Mesenchymal stem cell (in vitro differentiated cells and primary cell): ENCODE data around the gene GNA12.
A peak's percentile ranks its signal among the peaks of the same experiment; 100 is the strongest.

Experiments used
- DNase-seq: peaks from one replicate; pipeline ENCODE4 v3.0.0-alpha.2; 2013
- H2AFZ ChIP-seq: one replicate; pipeline ENCODE4 v1.6.1; 2013; ENCODE audit warnings: low read depth, mild to moderate bottlenecking, control low read depth, inconsistent platforms, low read length, moderate library complexity
- H2AK5ac ChIP-seq: 2 replicates; pipeline ENCODE4 v1.6.1; 2013; ENCODE audit warnings: low read length, moderate library complexity, mild to moderate bottlenecking, inconsistent platforms; ENCODE audit not compliant: severe bottlenecking
- H2BK120ac ChIP-seq: one replicate; pipeline ENCODE4 v1.6.1; 2013; ENCODE audit warnings: low read depth, mild to moderate bottlenecking, inconsistent platforms, low read length, moderate library complexity
- H2BK12ac ChIP-seq, 2 experiments: one replicate each; pipeline ENCODE4 v1.6.1; 2013; ENCODE audit warnings: inconsistent platforms in 2 of 2, low read length in 2 of 2, mild to moderate bottlenecking in 2 of 2, moderate library complexity in 2 of 2, control low read depth in 1 of 2
- H2BK15ac ChIP-seq: one replicate; pipeline ENCODE4 v1.6.1; 2013; ENCODE audit warnings: mild to moderate bottlenecking, low read depth, inconsistent platforms; ENCODE audit not compliant: poor library complexity, severe bottlenecking
- H2BK5ac ChIP-seq: 2 replicates; pipeline ENCODE4 v1.6.1; 2013; ENCODE audit warnings: low read depth, mild to moderate bottlenecking, low read length, control low read depth, inconsistent platforms; ENCODE audit not compliant: poor library complexity, severe bottlenecking
- H3K14ac ChIP-seq, 2 experiments: one replicate each; pipeline ENCODE4 v1.6.1; 2013; ENCODE audit warnings: inconsistent platforms in 2 of 2, low read length in 2 of 2, control low read depth in 1 of 2, mild to moderate bottlenecking in 1 of 2, moderate library complexity in 1 of 2
- H3K18ac ChIP-seq, 2 experiments: one replicate each; pipeline ENCODE4 v1.6.1; 2013; ENCODE audit warnings: inconsistent platforms in 2 of 2, low read length in 2 of 2, control low read depth in 1 of 2, low read depth in 1 of 2, mild to moderate bottlenecking in 1 of 2
- H3K23ac ChIP-seq, 2 experiments: one replicate each; pipeline ENCODE4 v1.6.1; 2013; ENCODE audit warnings: inconsistent platforms in 2 of 2, low read length in 2 of 2, mild to moderate bottlenecking in 2 of 2, moderate library complexity in 2 of 2, control low read depth in 1 of 2
- H3K27ac ChIP-seq: 2 replicates; pipeline ENCODE4 v1.5.1; 2013; ENCODE audit warnings: mild to moderate bottlenecking, moderate library complexity, low read length, control low read depth, inconsistent platforms; ENCODE audit not compliant: poor library complexity, severe bottlenecking
- H3K27me3 ChIP-seq, 2 experiments: 2 replicates each; pipeline versions ENCODE4 v1.6.1 to v1.7.0; 2013; ENCODE audit warnings: low read length in 2 of 2, mild to moderate bottlenecking in 2 of 2, moderate library complexity in 2 of 2, control low read depth in 1 of 2, inconsistent platforms in 1 of 2; ENCODE audit not compliant: control insufficient read depth in 1 of 2, insufficient read depth in 1 of 2
- H3K36me3 ChIP-seq, 2 experiments: 2 replicates each; pipeline versions ENCODE4 v1.6.1 to v1.7.0; 2013; ENCODE audit warnings: low read length in 2 of 2, control low read depth in 1 of 2, inconsistent platforms in 1 of 2, low read depth in 1 of 2, mild to moderate bottlenecking in 1 of 2; ENCODE audit not compliant: insufficient read depth in 2 of 2, control insufficient read depth in 1 of 2
- H3K4ac ChIP-seq, 2 experiments: one replicate each; pipeline ENCODE4 v1.6.1; 2013; ENCODE audit warnings: inconsistent platforms in 2 of 2, low read length in 2 of 2, mild to moderate bottlenecking in 2 of 2, moderate library complexity in 2 of 2, control low read depth in 1 of 2, low read depth in 1 of 2
- H3K4me1 ChIP-seq: 2 replicates; pipeline ENCODE4 v1.6.1; 2013; ENCODE audit warnings: low read depth, low read length, control low read depth; ENCODE audit not compliant: control insufficient read depth, insufficient read depth
- H3K4me2 ChIP-seq: 2 replicates; pipeline ENCODE4 v1.6.1; 2013; ENCODE audit warnings: low read length, mild to moderate bottlenecking, inconsistent platforms; ENCODE audit not compliant: poor library complexity, severe bottlenecking
- H3K4me3 ChIP-seq, 2 experiments: 2 replicates each; pipeline versions ENCODE4 v1.5.1 to v1.7.0; 2013; ENCODE audit warnings: low read length in 2 of 2, mild to moderate bottlenecking in 2 of 2, control low read depth in 1 of 2, low read depth in 1 of 2; ENCODE audit not compliant: insufficient read depth in 1 of 2
- H3K79me1 ChIP-seq: replicated peaks from 2 replicates; pipeline ENCODE4 v1.6.1; 2013; ENCODE audit warnings: mild to moderate bottlenecking, control low read depth, low read length, inconsistent platforms; ENCODE audit not compliant: poor library complexity, severe bottlenecking
- H3K9ac ChIP-seq: 2 replicates; pipeline ENCODE4 v1.7.0; 2013; ENCODE audit warnings: mild to moderate bottlenecking, low read length, moderate library complexity
- H3K9me3 ChIP-seq: 2 replicates; pipeline ENCODE4 v1.7.0; 2013; ENCODE audit warnings: mild to moderate bottlenecking, low read length; ENCODE audit not compliant: control insufficient read depth
- H4K8ac ChIP-seq: one replicate; pipeline ENCODE4 v1.6.1; 2013; ENCODE audit warnings: inconsistent platforms, mild to moderate bottlenecking, low read length, moderate library complexity
- H4K91ac ChIP-seq: one replicate; pipeline ENCODE4 v1.6.1; 2013; ENCODE audit warnings: mild to moderate bottlenecking, low read length, inconsistent platforms
- WGBS: methylation state at CpG from one replicate; pipeline ENCODE4 v1.1.7; 2013; ENCODE audit warnings: mixed read lengths; 5-methylcytosine and 5-hydroxymethylcytosine counted together

GNA12 gene

DNA sequence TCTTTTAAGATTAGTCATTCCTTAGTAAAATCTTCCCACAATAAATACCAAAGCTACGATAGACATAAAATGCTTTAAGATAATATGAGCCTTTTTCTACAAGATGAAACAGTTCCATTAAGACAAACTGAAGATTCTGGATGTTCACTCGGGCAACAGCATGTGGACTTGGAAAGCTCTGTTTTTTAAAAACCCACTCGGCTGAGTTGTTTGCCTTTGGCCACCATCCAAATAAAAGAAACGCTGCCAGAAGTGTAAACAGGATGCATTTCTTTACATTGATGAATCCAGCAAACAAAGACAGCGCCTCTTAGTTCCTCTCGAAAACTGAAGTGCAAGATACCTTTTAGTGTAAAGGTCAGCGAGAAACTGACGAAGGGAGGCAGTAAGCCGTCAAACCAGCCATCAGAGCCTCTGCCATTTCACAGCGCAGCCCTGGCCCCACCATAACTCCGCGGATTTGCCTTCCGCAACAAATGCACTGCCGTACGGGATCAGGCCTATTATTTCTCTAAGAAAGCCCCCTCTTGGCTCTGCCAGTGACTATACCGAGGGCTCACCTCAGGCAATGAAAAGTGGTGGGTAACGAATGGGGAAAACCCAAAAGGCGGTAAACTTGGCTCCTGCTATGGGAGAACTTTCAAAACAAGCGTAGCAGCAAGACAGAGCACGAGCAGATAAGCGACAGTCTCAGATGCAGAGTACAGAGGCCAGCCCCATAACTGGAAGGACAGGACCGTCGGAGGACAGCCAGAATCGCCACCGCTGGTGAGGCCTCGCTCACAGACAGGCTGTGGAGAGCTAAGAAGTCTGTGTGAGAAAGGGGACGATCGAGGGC is 41.4 kb downstream of the GNA12 start:
- peaks cover 22% of the 10 kb centered on the region for H3K4me1 ChIP-seq
- H3K18ac ChIP-seq, result peak overlapping the region; percentile 63 to 91
- H3K4ac ChIP-seq, result peak overlapping the region; percentile 12 to 79
- H4K8ac ChIP-seq, result peak overlapping the region; percentile 92
- WGBS, result 27% methylated on average over 28 of the region's 28 CpGs
- no peaks in the 10 kb centered on the region for H3K9me3 ChIP-seq
- H2BK5ac ChIP-seq, result peak overlapping the region; percentile 69
- H2AK5ac ChIP-seq, result peak overlapping the region; percentile 81
- H3K27me3 ChIP-seq, result no peaks in the 10 kb centered on the region
- H2AFZ ChIP-seq, result no peak overlapping the region
- no peaks in the 10 kb centered on the region for H3K36me3 ChIP-seq
- peak; percentile 83 for DNase-seq
- peak overlapping the region; percentile 44 for H2BK15ac ChIP-seq
- peak overlapping the region; percentile 80 for H3K27ac ChIP-seq
- peak overlapping the region; percentile 91 for H4K91ac ChIP-seq
- no peak overlapping the region for H3K23ac ChIP-seq
- peak overlapping the region in 1 of 2 experiments; percentile 61 for H3K4me3 ChIP-seq
- H3K4me2 ChIP-seq, result peak overlapping the region; percentile 46
- peak overlapping the region in 1 of 2 experiments; percentile 0 for H3K14ac ChIP-seq
- peaks cover 3% of the 10 kb centered on the region for H3K79me1 ChIP-seq
- H3K9ac ChIP-seq, result peak overlapping the region; percentile 78
- H2BK120ac ChIP-seq, result peak overlapping the region; percentile 58
- peak overlapping the region; percentile 31 to 64 for H2BK12ac ChIP-seq

- WGBS, result no CpG with 5 or more reads among the region's 2 CpGs
- H3K23ac ChIP-seq, result no peak overlapping the region
Measured at GRCh38 chr7:2802101-2802500, 42.0 kb downstream of the GNA12 start.

GRCh38 chr7:2800931-2801688 is 43.0 kb downstream of the GNA12 start:
- Histone ChIP-seq H3K9ac (peak overlapping the region; percentile 78), H3K27me3 (no peaks in the 10 kb centered on the region), H3K14ac (no peak overlapping the region), H3K23ac (no peak overlapping the region), H3K4me2 (no peak overlapping the region), H2BK15ac (no peak overlapping the region), H3K36me3 (no peaks in the 10 kb centered on the region), H3K4ac (no peak overlapping the region), H2AK5ac (peak overlapping the region; percentile 76), H4K8ac (peak overlapping the region; percentile 7), H2AFZ (no peak overlapping the region), H3K4me3 (peak overlapping the region in 1 of 2 experiments; percentile 31), H3K79me1 (peaks cover 6% of the 10 kb centered on the region), H4K91ac (peak overlapping the region; percentile 46), H2BK120ac (no peak overlapping the region), H3K27ac (peak overlapping the region; percentile 88), H3K9me3 (no peaks in the 10 kb centered on the region), H2BK5ac (no peak overlapping the region), H2BK12ac (peak overlapping the region; percentile 38 to 49), H3K18ac (peak overlapping the region in 1 of 2 experiments; percentile 68), H3K4me1 (peaks cover 32% of the 10 kb centered on the region)
- 97% methylated on average over 14 of the region's 16 CpGs for WGBS
- peak; percentile 57 for DNase-seq

More at GRCh38 chr7:2802101-2802500, 42.0 kb downstream of the GNA12 start:
- no peak overlapping the region for H3K18ac ChIP-seq
- no peak overlapping the region for H3K4me2 ChIP-seq
- no peaks in the 10 kb centered on the region for H3K9me3 ChIP-seq
- no peaks in the 10 kb centered on the region for H3K27me3 ChIP-seq
- peak overlapping the region in 1 of 2 experiments; percentile 31 for H3K4me3 ChIP-seq
- no peak overlapping the region for H3K14ac ChIP-seq
- H2AK5ac ChIP-seq, result no peak overlapping the region
- H4K91ac ChIP-seq, result no peak overlapping the region
- peaks cover 26% of the 10 kb centered on the region for H3K4me1 ChIP-seq
- H3K9ac ChIP-seq, result peak overlapping the region; percentile 78
- H2AFZ ChIP-seq, result no peak overlapping the region
- no peak overlapping the region for H2BK5ac ChIP-seq
- no peak overlapping the region for H2BK12ac ChIP-seq
- peak overlapping the region; percentile 68 for H3K27ac ChIP-seq
- peaks cover 6% of the 10 kb centered on the region for H3K79me1 ChIP-seq
- H3K4ac ChIP-seq, result no peak overlapping the region
- H4K8ac ChIP-seq, result no peak overlapping the region
- H2BK120ac ChIP-seq, result no peak overlapping the region
- peak; percentile 62 for DNase-seq
- H3K36me3 ChIP-seq, result no peaks in the 10 kb centered on the region
- no peak overlapping the region for H2BK15ac ChIP-seq
